Spinal cord (tissue), 10 donors: ENCODE results near the gene NT5C3A. TPM values are rescaled to one million over a fixed set of nuclear protein-coding genes. Genes with fewer than 3 reads are reported as not detected.

Source experiments
- DNase-seq, 6 donors: peaks; one replicate each; pipeline versions ENCODE4 v3.0.0 to v3.0.0-alpha.2; 2013 to 2015; ENCODE audit warnings: low spot score in 6 of 6, low read depth in 4 of 6
- H3K27ac ChIP-seq: one replicate; pipeline ENCODE4 v1.5.1; 2013; ENCODE audit warnings: low read depth, low read length, control low read depth
- H3K27me3 ChIP-seq: one replicate; pipeline ENCODE4 v1.6.1; 2013; ENCODE audit warnings: low read length; ENCODE audit not compliant: control insufficient read depth, insufficient read depth
- H3K36me3 ChIP-seq: one replicate; pipeline ENCODE4 v1.6.1; 2013; ENCODE audit warnings: low read length; ENCODE audit not compliant: control insufficient read depth, insufficient read depth
- H3K4me1 ChIP-seq: one replicate; pipeline ENCODE4 v1.6.1; 2013; ENCODE audit warnings: low read length; ENCODE audit not compliant: control insufficient read depth, insufficient read depth
- H3K4me3 ChIP-seq: one replicate; pipeline ENCODE4 v1.5.1; 2013; ENCODE audit warnings: low read depth, low read length, control low read depth
- H3K9me3 ChIP-seq: one replicate; pipeline ENCODE4 v1.6.1; 2013; ENCODE audit warnings: low read length; ENCODE audit not compliant: control insufficient read depth, insufficient read depth
- WGBS: methylation state at CpG from one replicate; pipeline ENCODE4 v1.1.5; 2013; ENCODE audit warnings: missing lambda C conversion rate; ENCODE audit not compliant: insufficient coverage; 5-methylcytosine and 5-hydroxymethylcytosine counted together
- polyA plus RNA-seq, 2 donors: library from polyadenylated mRNA; unstranded; fragments of 120-200 nt; gene quantifications; one replicate each; pipeline ENCODE4 v1.2.1, GENCODE V29; 2013; ENCODE audit not compliant: insufficient read length in 2 of 2
- total RNA-seq, 2 donors: library from RNA; depleted of rRNA in 1 of 2; stranded (reverse); fragments of 120-200 nt in 1 of 2; fragments of >200 nt in 1 of 2; gene quantifications; one replicate each; pipeline versions ENCODE4 v1.2.3 to v1.2.4, GENCODE V29; 2013 to 2014
- donor health status: healthy.

The NT5C3A gene
- total and polyA plus RNA-seq, 4 donors: 28.3 to 52.6 (median 46.7) TPM

GRCh38 chr7:33079096-33079495, 16.5 kb upstream of the NT5C3A start:
- 90% methylated on average over 2 of the region's 2 CpGs for WGBS
- DNase-seq: no peak
- no peak overlapping the region for H3K27ac ChIP-seq
- no peaks in the 10 kb centered on the region for H3K36me3 ChIP-seq
- H3K27me3 ChIP-seq: no peaks in the 10 kb centered on the region
- no peak overlapping the region for H3K4me3 ChIP-seq
- H3K9me3 ChIP-seq: no peaks in the 10 kb centered on the region
- no peaks in the 10 kb centered on the region for H3K4me1 ChIP-seq

- Histone ChIP-seq H3K4me1 (no peaks in the 10 kb centered on the region), H3K27ac (no peak overlapping the region), H3K9me3 (no peaks in the 10 kb centered on the region), H3K27me3 (no peaks in the 10 kb centered on the region), H3K36me3 (no peaks in the 10 kb centered on the region), H3K4me3 (no peak overlapping the region)
- DNase-seq: no peak
- 93% methylated on average over 2 of the region's 3 CpGs for WGBS
Observed at GRCh38 chr7:33076737-33077136, 14.2 kb upstream of the NT5C3A start.

- no peaks in the 10 kb centered on the region for H3K36me3 ChIP-seq
- no peak overlapping the region for H3K27ac ChIP-seq
- no CpG with 5 or more reads among the region's 3 CpGs for WGBS
- H3K4me1 ChIP-seq: no peaks in the 10 kb centered on the region
- no peaks in the 10 kb centered on the region for H3K27me3 ChIP-seq
- DNase-seq: peak in 1 of 6 donors; percentile 64
- H3K4me3 ChIP-seq: no peak overlapping the region
- peaks cover under 1% of the 10 kb centered on the region for H3K9me3 ChIP-seq
Observed at GRCh38 chr7:33075818-33076518, 13.4 kb upstream of the NT5C3A start.

GRCh38 chr7:33073243-33073642, 10.7 kb upstream of the NT5C3A start:
- WGBS: 94% methylated on average over 4 of the region's 4 CpGs
- no peaks in the 10 kb centered on the region for H3K27me3 ChIP-seq
- DNase-seq: no peak
- H3K27ac ChIP-seq: no peak overlapping the region
- H3K36me3 ChIP-seq: no peaks in the 10 kb centered on the region
- H3K4me3 ChIP-seq: no peak overlapping the region
- peaks cover 12% of the 10 kb centered on the region for H3K9me3 ChIP-seq
- H3K4me1 ChIP-seq: no peaks in the 10 kb centered on the region

GRCh38 chr7:33072471-33072870, 9.9 kb upstream of the NT5C3A start:
- no peaks in the 10 kb centered on the region for H3K36me3 ChIP-seq
- DNase-seq: peak in 1 of 6 donors; percentile 27
- H3K27me3 ChIP-seq: no peaks in the 10 kb centered on the region
- no peaks in the 10 kb centered on the region for H3K4me1 ChIP-seq
- H3K9me3 ChIP-seq: peaks cover 12% of the 10 kb centered on the region
- 75% methylated on average over 2 of the region's 2 CpGs for WGBS
- peak overlapping the region; percentile 33 for H3K27ac ChIP-seq
- H3K4me3 ChIP-seq: no peak overlapping the region

- no peaks in the 10 kb centered on the region for H3K4me1 ChIP-seq
- WGBS: 93% methylated on average over 4 of the region's 6 CpGs
- H3K27ac ChIP-seq: no peak overlapping the region
- H3K36me3 ChIP-seq: no peaks in the 10 kb centered on the region
- no peak for DNase-seq
- peaks cover 16% of the 10 kb centered on the region for H3K9me3 ChIP-seq
- no peak overlapping the region for H3K4me3 ChIP-seq
- H3K27me3 ChIP-seq: no peaks in the 10 kb centered on the region
Observed at GRCh38 chr7:33070831-33071230, 8.3 kb upstream of the NT5C3A start.

- Histone ChIP-seq H3K4me3 (no peak overlapping the region), H3K4me1 (no peaks in the 10 kb centered on the region), H3K27ac (no peak overlapping the region), H3K9me3 (peaks cover 17% of the 10 kb centered on the region), H3K36me3 (no peaks in the 10 kb centered on the region), H3K27me3 (no peaks in the 10 kb centered on the region)
- WGBS: 93% methylated on average over 2 of the region's 2 CpGs
- DNase-seq: no peak
Observed at GRCh38 chr7:33070277-33070676, 7.7 kb upstream of the NT5C3A start.

- no peaks in the 10 kb centered on the region for H3K36me3 ChIP-seq
- peaks cover 4% of the 10 kb centered on the region for H3K4me1 ChIP-seq
- H3K27ac ChIP-seq: no peak overlapping the region
- no peak overlapping the region for H3K4me3 ChIP-seq
- H3K9me3 ChIP-seq: peaks cover 17% of the 10 kb centered on the region
- no CpG with 5 or more reads among the region's 1 CpG for WGBS
- no peak for DNase-seq
- no peaks in the 10 kb centered on the region for H3K27me3 ChIP-seq
Observed at GRCh38 chr7:33067921-33068320, 5.3 kb upstream of the NT5C3A start.

- H3K27ac ChIP-seq: no peak overlapping the region
- no CpG with 5 or more reads among the region's 1 CpG for WGBS
- peaks cover 17% of the 10 kb centered on the region for H3K9me3 ChIP-seq
- H3K36me3 ChIP-seq: no peaks in the 10 kb centered on the region
- no peak overlapping the region for H3K4me3 ChIP-seq
- no peak for DNase-seq
- H3K27me3 ChIP-seq: no peaks in the 10 kb centered on the region
- peaks cover 4% of the 10 kb centered on the region for H3K4me1 ChIP-seq
Observed at GRCh38 chr7:33066771-33067170, 4.2 kb upstream of the NT5C3A start.

- Histone ChIP-seq H3K9me3 (peaks cover 16% of the 10 kb centered on the region), H3K27ac (no peak overlapping the region), H3K27me3 (no peaks in the 10 kb centered on the region), H3K4me3 (no peak overlapping the region), H3K36me3 (no peaks in the 10 kb centered on the region), H3K4me1 (peaks cover 4% of the 10 kb centered on the region)
- DNase-seq: no peak
- no CpG with 5 or more reads among the region's 1 CpG for WGBS
Observed at GRCh38 chr7:33065981-33066380, 3.4 kb upstream of the NT5C3A start.
